Stimulated activated CD8-positive, alpha-beta memory T cell treated with anti-CD3 and anti-CD28 coated beads, Interleukin-4, amount 100 ng/mL, for 48 hours (primary cell): ENCODE data around the gene KCNG2.

Source experiments
- DNase-seq: peaks from one replicate; pipeline ENCODE4 v3.0.0-alpha.2; 2020

Gene KCNG2

GRCh38 chr18:79825913-79826312, 28.2 kb downstream of the KCNG2 start:
- DNase-seq = no peak

DNA sequence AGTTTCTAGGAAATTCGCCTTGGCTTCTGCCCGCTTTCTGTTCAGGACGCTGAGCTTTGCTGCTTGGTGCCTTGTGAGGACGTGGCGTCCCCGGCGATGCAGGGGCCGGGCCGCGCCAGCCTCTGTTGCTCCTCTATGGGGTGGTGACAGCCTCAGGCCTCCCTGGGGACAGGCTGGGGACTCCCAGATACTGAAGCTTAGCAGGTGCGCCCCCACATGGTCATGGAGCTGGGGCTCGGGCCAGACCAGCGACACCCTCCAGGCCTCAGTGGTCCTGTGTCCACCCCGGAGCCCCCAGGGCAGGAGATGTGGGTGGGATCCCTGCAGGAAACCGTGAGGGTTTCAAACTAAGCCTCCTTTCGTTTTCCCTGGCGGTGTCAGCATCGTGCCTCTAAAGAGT, 29.2 kb downstream of the KCNG2 start:
- no peak for DNase-seq

DNA sequence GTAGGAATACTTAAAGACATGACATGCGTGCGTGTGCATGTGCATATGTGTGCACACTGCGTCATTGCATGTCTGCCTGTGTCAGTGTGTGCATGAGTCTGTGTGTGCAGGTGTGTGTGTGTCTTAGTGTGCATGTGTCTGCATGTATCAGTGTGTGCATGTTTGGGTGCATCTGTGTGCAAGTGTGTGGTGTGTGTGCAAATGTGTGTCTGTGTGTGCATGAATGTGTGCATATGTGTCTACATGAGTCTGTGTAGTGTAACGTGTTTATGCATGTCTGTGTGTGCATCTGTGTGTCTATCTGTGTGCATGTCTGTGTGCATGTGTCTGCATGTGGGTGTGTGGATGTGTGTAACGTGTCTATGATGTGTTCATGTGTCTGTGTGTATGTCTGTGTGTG, 30.5 kb downstream of the KCNG2 start:
- DNase-seq = no peak

- no peak for DNase-seq
Observed at GRCh38 chr18:79829136-79829854, 31.6 kb downstream of the KCNG2 start.

DNA sequence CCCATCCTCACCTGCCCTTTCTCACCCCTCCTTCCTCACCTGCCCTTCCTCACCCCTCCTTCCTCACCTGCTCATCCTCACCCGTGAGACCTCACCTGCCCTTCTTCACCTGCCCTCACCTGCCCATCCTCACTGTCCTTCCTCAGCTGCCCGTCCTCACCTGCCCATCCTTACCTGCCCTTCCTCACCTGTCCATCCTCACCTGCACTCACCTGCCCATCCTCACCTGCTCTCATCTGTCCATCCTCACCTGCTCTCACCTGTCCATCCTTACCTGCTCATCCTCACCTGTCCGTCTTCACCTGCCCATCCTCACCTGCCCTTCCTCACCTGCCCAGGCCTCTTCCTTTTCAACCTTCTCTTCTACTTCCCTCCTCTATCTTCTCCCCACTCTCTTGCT, 34.4 kb downstream of the KCNG2 start:
- no peak for DNase-seq

DNA sequence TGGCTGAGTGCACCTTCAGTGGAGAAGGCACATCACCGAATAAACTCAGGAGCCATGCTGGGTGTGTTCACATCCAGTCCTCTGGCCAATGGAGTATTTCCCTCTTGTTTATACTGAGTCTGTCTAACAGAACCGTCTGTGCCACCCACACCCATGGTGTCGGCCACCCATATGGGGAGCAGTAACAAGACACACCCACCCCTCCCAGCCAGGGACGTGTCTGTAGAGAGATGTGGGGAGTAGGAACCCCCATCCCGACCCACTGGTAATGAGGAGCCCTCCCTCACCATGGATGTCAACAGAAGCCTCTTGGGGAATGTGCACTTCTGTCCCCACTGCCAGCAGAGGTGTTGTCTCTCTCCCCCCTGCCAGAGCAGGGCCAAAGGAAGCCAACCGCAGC, 37.1 kb downstream of the KCNG2 start:
- DNase-seq = no peak

DNA sequence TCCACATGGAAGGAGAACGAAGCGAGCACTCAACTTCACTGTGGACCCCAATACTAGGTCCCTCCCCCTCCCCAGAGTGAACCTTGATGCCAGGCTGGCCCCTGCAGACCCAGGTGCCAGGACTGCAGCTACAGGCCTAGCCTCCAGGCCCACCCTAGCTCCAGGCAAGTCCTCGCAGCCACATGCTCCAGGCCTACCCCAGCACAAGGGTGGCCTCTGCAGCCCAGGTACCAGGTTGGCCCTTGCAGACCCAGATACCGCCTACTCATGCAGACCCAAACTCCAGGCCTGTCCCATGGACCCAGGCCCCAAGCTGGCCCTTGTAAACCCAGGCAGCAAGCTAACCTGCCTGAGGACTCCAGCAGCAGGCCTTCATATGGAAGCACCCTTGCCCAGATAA, 44.2 kb downstream of the KCNG2 start:
- DNase-seq = no peak

GRCh38 chr18:79844999-79845563, 47.3 kb downstream of the KCNG2 start:
- no peak for DNase-seq

GRCh38 chr18:79846936-79847557, 49.3 kb downstream of the KCNG2 start:
- no peak for DNase-seq

- no peak for DNase-seq
Observed at GRCh38 chr18:79847606-79848293, 50.0 kb downstream of the KCNG2 start.

DNA sequence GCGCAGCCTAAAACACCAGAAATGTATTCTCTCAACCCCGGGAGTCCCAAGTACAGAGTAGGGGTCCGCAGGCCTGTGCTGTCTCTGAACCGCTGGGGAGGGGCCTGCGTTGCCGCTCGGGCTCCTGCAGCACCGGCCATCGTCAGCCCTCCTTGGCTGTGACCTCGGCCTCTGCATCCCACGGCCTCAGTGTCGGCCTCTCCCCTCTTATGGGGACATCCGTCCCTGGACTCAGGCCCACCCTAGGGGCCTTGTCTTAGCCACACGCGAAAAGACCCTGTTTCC, 50.5 kb downstream of the KCNG2 start:
- no peak for DNase-seq

GRCh38 chr18:79848579-79849327, 51.0 kb downstream of the KCNG2 start:
- DNase-seq = no peak

DNA sequence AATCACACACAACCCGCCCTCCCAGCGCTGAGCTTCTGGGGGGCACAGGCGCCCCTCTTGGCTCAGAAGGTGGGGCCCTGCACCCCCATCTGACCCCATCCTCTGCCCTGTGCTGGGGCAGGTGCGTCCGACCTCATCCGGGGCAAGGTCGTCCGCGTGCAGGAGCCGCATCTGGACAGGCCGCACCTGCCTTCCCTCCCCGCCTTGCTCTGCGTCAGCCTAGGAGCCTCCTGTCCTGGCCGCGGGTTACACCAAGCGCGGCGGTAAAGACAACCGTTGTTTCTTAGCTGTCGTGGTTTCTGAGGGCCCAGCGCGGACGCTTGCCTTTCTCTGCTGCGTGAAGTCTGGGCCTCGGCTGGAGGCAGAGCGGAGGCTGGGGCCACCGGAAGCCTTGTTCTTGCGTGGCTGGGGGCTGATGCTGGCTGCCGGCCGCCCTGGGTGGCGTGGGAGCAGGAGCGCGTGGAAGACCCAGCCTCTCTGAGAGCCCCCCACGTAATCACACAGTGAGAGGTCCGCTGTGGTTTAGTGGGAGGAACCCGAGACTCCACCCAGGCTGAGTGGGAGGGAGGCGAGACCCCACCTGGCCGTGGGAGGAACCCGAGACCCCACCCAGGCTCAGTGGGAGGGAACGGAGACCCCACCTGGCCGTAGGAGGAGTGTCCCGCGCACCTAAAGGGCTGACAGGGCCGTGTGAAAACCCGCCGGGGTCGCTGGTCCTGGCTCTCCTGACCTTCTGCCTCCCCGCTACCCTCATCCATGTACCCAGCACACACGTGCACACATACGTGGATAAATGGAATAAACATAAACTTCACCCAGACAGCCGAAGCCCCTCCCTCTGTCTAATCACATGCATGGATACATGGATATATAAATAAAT, 51.8 kb downstream of the KCNG2 start:
- no peak for DNase-seq

GRCh38 chr18:79850731-79851130, 53.0 kb downstream of the KCNG2 start:
- no peak for DNase-seq

DNA sequence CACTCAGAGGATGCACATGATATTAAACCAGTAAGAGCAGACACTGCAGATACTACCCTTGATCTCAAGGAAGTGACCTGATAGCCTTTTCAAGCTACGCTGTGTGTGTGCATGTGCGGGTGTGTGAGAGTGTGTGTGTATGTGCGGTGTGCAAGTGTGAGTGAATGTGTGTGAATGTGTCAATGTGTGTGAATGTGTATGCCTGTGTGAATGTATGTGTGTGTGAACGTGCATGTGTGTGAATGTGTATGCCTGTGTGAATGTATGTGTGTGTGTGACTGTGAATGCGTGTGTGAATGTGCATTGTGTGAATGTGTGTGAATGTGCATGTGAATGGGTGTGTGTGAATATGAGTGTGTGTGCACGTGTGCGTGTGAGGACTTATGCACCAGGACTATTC, 53.8 kb downstream of the KCNG2 start:
- no peak for DNase-seq

DNA sequence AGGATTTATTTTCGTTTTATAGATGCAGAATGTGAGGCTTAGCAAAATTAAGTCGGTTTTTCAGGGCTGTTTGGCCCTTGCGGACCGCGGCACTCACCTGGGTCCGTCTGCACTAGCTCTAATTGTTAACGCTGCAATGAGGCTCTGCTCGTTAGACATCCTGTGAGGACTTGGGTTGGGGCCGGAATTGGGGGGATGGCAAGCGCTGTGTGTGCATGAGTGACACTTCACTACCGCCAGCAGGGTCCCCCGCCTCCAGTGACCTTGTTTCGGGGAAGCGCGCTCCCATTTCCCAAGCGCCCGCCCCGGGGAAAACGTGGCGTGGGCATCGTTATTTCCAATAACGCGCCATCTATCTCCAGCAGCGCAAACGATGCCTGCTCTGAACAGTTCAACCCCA, 54.2 kb downstream of the KCNG2 start:
- DNase-seq = no peak

DNA sequence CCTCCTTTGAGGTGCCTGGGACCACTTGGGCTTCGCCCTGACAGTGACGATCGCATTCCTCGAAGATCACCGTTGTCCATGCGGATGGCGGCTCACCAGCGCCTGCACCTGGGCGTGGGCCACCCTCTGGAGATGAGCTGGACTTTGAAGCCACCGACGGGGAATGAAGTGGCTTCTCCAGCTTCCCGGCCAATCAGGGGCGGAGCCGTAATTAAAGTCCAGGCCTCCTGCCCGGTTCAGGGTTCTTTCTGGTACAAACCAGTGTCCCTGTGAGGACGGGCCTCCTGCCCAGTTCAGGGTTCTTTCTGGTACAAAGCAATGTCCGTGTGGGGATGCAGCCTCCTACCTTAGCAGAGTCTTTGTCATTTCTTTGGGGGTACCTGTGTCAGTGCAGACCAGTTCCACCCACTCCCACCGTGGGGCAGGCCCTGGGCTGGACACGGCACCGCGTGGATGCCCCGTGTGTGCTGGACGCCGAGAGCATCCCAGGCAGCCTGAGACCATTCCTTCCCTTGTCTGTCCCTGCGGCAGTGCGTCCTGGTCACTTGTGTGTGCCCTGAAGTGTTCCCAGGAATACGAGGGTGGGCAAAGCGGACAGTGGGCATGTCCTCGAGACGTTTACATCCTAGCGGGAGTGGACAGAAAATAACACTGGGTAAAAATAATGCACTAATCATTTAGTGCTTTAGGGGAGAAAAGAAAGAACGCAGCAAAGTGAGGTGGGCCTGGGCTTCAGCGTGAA, 55.0 kb downstream of the KCNG2 start:
- DNase-seq = no peak

DNA sequence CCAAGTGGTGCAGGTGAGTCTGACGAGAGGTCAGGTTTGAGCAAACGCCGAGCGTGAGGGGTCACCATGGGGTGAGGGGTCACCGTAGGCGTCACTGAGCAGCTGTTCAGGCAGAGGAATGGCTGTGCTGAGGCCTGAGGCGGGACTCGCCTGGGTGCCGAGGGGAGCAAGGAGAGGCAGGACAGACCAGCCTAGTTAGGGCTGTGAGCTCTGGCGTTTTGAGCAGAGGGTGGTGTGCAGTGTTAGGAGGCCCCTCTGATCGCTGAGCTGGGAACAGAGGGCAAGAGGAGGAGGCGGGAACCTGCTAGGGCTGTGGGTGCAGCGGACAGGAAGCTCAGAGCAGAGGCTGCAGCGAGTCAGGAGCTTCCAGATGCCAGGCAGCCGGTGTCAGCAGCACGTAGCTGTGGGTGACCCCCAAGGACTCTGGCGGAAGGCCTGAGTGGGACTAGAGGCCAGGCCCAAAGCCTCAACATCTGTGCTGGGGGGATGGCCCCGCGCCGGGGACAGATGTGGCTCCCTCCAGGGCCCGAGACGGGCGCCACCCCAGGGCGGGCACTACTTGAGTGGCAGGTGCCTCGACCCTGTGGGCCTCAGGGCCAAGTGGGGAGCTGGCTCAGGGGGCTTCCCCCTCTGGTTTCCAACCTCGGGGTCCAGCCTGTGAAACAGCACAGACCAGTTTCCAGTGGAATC, 55.7 kb downstream of the KCNG2 start:
- DNase-seq = no peak

DNA sequence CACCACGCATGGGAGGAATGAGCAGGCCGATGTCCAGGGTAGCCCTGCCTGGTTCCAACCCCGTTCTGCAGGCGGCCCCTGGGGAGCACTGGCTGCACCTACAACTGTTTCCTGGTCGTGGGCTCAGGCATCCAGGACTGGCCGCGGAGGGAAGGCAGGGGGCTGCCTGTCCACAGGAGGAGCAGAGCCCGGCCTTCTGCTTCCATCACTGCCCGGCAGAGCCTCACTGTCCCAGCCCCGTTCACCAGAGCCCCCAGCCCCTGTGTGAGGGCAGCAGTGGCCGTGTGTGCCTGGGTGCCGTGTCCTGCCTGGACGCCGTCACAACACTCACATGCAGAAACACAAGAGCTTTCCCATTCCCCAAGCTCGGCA, 56.2 kb downstream of the KCNG2 start:
- DNase-seq = no peak

GRCh38 chr18:79855147-79855933, 57.6 kb downstream of the KCNG2 start:
- DNase-seq = no peak
